OCI-LY7 (cell line): Measurements from ENCODE around the gene CHD9. TPM values are rescaled to one million over a fixed set of nuclear protein-coding genes. Genes with fewer than 3 reads are reported as not detected.

Source experiments
- BruUV-seq: library from RNA; stranded (reverse); fragments of 400-500 nt; replicated peaks from 2 replicates; lab custom pipeline; 2021; lab: Mats Ljungman, UMichigan
- CTCF ChIA-PET: fragments of 300-600 bp; sonication (Branson Sonifier 250); formaldehyde crosslinking; loops from one replicate; lab custom pipeline; 2022; ENCODE audit warnings: antibody characterized with exemption; ENCODE audit not compliant: unreplicated experiment; lab: Charles Lee
- POLR2A ChIA-PET: fragments of 300-600 bp; sonication (Branson Sonifier 250); formaldehyde crosslinking; loops from one replicate; lab custom pipeline; 2022; ENCODE audit warnings: antibody characterized with exemption; lab: Charles Lee
- DNase-seq: peaks from one replicate; pipeline ENCODE4 v3.0.0-alpha.2; 2015; ENCODE audit warnings: low spot score
- H2AFZ ChIP-seq: fragments of 200-600 bp; sonication (generic), shearing (Covaris generic); 2 replicates; pipeline ENCODE4 v1.6.1; 2014; ENCODE audit warnings: mild to moderate bottlenecking, antibody characterized with exemption, low read length, moderate library complexity
- H3K27ac ChIP-seq: fragments of 200-600 bp; sonication (generic); 2 replicates; pipeline ENCODE4 v1.5.1; 2014; ENCODE audit warnings: mixed run types, low read depth, mild to moderate bottlenecking, moderate library complexity, low read length, inconsistent platforms; ENCODE audit not compliant: poor library complexity, severe bottlenecking
- H3K36me3 ChIP-seq: fragments of 200-600 bp; sonication (generic); 2 replicates; pipeline ENCODE4 v1.6.1; 2014; ENCODE audit warnings: mild to moderate bottlenecking, antibody characterized with exemption, low read length, moderate library complexity, mixed read lengths; ENCODE audit not compliant: insufficient read depth
- H3K4me1 ChIP-seq: fragments of 200-600 bp; sonication (generic); 2 replicates; pipeline ENCODE4 v1.5.1; 2014; ENCODE audit warnings: mild to moderate bottlenecking, low read length; ENCODE audit not compliant: insufficient read depth, poor library complexity, severe bottlenecking
- H3K4me2 ChIP-seq: fragments of 200-600 bp; sonication (generic); 2 replicates; pipeline ENCODE4 v1.6.1; 2014; ENCODE audit warnings: mild to moderate bottlenecking, low read length
- H3K4me3 ChIP-seq: fragments of 200-600 bp; sonication (generic); 2 replicates; pipeline ENCODE4 v1.5.1; 2014; ENCODE audit warnings: mild to moderate bottlenecking, low read depth, low read length; ENCODE audit not compliant: poor library complexity, severe bottlenecking
- H3K79me2 ChIP-seq: fragments of 200-600 bp; sonication (generic); 2 replicates; pipeline ENCODE4 v1.6.1; 2016; ENCODE audit warnings: low read depth, mild to moderate bottlenecking, low read length, moderate library complexity, mixed read lengths; ENCODE audit not compliant: insufficient read depth
- H3K9me2 ChIP-seq: fragments of 200-600 bp; sonication (generic); 2 replicates; pipeline ENCODE4 v1.6.1; 2016; ENCODE audit warnings: mild to moderate bottlenecking, low read length, mixed read lengths; ENCODE audit not compliant: insufficient read depth
- H3K9me3 ChIP-seq: fragments of 200-600 bp; sonication (generic); 2 replicates; pipeline ENCODE4 v1.6.1; 2014; ENCODE audit warnings: mild to moderate bottlenecking, mixed run types, low read length, mixed read lengths
- H4K20me1 ChIP-seq: fragments of 200-600 bp; sonication (generic); 2 replicates; pipeline ENCODE4 v1.6.1; 2014; ENCODE audit warnings: mild to moderate bottlenecking, antibody characterized with exemption, low read length, moderate library complexity, mixed read lengths; ENCODE audit not compliant: insufficient read depth
- EZH2phosphoT487 ChIP-seq: fragments of 200-600 bp; sonication (generic); IDR thresholded peaks from 2 replicates; pipeline ENCODE4 v1.6.1; 2018; ENCODE audit warnings: low read depth, borderline replicate concordance, mild to moderate bottlenecking, mixed run types, antibody characterized with exemption, low read length, moderate library complexity, mixed read lengths
- intact Hi-C: fragments of 100-400 bp; cut with micrococcal nuclease; formaldehyde crosslinking; loops from one replicate; pipeline ENCODE4 v1.10.0; 2022; ENCODE audit not compliant: unreplicated experiment
- total RNA-seq, 2 experiments: library from RNA; depleted of rRNA in 1 of 2; stranded (reverse); fragments of >200 nt in 1 of 2; shearing (Covaris generic) in 1 of 2; gene quantifications; 2 replicates each; pipeline ENCODE4 v1.2.3, GENCODE V29; 2014 to 2022
- TF ChIP-seq, protein P1 (sequence below): fragments of 200-600 bp; sonication (generic); conservative IDR thresholded peaks from 2 replicates; pipeline ENCODE4 v1.5.1; 2014; ENCODE audit warnings: mild to moderate bottlenecking, antibody characterized with exemption, low read length, moderate library complexity, mixed read lengths

The CHD9 gene
- total RNA-seq, 2 experiments from 2014 or later = 52.6 to 85.9 TPM

DNA sequence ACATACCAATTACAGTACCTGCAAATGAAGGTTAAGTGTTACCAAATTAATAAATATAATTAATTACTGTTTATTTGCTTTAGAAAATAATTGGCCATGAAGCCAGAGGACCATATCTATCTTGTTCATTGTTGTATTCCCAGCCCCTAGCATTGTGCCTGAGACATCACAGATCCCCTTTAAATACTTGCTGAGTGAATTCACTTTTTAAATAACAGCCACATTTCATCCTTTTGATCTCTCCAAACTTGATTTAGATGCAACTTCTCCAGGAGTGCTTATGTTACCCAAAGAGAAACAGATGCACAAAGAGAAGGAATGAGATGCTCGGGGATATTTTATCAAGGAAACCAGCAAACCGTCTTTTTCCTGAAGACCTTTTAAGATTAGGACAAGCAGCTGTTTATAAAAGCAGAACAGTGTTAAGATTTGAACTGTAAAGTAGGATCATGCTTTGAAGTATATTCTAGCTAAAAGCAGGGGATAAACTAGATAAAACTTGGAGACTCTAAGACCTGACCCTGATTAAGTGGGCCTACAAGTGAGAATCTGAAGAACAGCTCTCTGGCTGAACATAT is 66.3 kb downstream of the CHD9 start:
- ChIA-PET CTCF (no interaction called here), POLR2A (interaction anchor here (0.6 to 1.2 kb wide), 4 partner anchors 19 to 87 kb away, joined by 3 to 5 read pairs (median 4); no protein-coding TSS in a partner anchor)
- Histone ChIP-seq H3K36me3 (peaks cover 32% of the 10 kb centered on the region), H3K4me3 (no peak overlapping the region), H3K9me3 (peaks cover 11% of the 10 kb centered on the region; the same call in 1 of the 2 replicates), H4K20me1 (no peaks in the 10 kb centered on the region), H2AFZ (no peak overlapping the region), H3K9me2 (no peaks in the 10 kb centered on the region), H3K4me1 (peaks cover 6% of the 10 kb centered on the region), H3K4me2 (no peak overlapping the region), H3K27ac (peak overlapping the region; percentile 36), H3K79me2 (peaks cover 22% of the 10 kb centered on the region; the same call in 1 of the 2 replicates)
- intact Hi-C loops = no loop called here
- no peak for DNase-seq
- TF ChIP-seq, protein P1, sequence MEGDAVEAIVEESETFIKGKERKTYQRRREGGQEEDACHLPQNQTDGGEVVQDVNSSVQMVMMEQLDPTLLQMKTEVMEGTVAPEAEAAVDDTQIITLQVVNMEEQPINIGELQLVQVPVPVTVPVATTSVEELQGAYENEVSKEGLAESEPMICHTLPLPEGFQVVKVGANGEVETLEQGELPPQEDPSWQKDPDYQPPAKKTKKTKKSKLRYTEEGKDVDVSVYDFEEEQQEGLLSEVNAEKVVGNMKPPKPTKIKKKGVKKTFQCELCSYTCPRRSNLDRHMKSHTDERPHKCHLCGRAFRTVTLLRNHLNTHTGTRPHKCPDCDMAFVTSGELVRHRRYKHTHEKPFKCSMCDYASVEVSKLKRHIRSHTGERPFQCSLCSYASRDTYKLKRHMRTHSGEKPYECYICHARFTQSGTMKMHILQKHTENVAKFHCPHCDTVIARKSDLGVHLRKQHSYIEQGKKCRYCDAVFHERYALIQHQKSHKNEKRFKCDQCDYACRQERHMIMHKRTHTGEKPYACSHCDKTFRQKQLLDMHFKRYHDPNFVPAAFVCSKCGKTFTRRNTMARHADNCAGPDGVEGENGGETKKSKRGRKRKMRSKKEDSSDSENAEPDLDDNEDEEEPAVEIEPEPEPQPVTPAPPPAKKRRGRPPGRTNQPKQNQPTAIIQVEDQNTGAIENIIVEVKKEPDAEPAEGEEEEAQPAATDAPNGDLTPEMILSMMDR = no peak
- no peak for TF ChIP-seq EZH2phosphoT487
- BruUV-seq = no TSS peak

DNA sequence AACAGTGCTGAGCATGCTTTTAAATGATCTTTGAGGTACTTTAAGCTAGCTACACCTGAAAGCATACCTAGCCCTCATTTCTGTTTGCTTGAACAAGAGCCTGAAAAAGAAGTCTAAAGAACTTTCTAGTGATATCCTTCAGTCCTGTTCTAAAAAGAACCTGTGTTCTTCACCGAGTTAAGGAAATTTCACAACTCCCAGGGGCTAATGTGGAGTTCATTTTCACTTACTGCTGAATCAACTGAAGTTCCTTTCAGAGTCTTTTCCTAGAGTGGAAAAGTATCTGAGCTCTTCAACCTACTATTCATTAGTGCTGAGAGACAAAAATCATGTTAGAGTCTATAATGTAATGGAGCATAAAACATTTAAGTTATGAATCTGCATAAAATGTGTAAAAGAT is 66.9 kb downstream of the CHD9 start:
- peaks cover 11% of the 10 kb centered on the region; the same call in 1 of the 2 replicates for H3K9me3 ChIP-seq
- CTCF ChIA-PET = no interaction called here
- H3K4me1 ChIP-seq = peaks cover 12% of the 10 kb centered on the region
- DNase-seq = no peak
- H3K79me2 ChIP-seq = peaks cover 27% of the 10 kb centered on the region; the same call in 1 of the 2 replicates
- POLR2A ChIA-PET = interaction anchor here (0.6 to 1.2 kb wide), 4 partner anchors 19 to 86 kb away, joined by 3 to 5 read pairs (median 4); no protein-coding TSS in a partner anchor
- no TSS peak for BruUV-seq
- H4K20me1 ChIP-seq = no peaks in the 10 kb centered on the region
- no peak overlapping the region for H3K4me2 ChIP-seq
- H3K4me3 ChIP-seq = no peak overlapping the region
- intact Hi-C loops = no loop called here
- peaks cover 32% of the 10 kb centered on the region for H3K36me3 ChIP-seq
- peak overlapping the region; percentile 36 for H3K27ac ChIP-seq
- H2AFZ ChIP-seq = no peak overlapping the region
- TF ChIP-seq, protein P1 = no peak
- no peak for TF ChIP-seq EZH2phosphoT487
- H3K9me2 ChIP-seq = no peaks in the 10 kb centered on the region

GRCh38 chr16:53123747-53124146 is 69.0 kb downstream of the CHD9 start:
- ChIA-PET POLR2A (interaction anchor here (1.0 kb wide), 1 partner anchor 66 kb away, joined by 3 read pairs; no protein-coding TSS in a partner anchor), CTCF (no interaction called here)
- no peaks in the 10 kb centered on the region for H4K20me1 ChIP-seq
- DNase-seq = no peak
- H3K9me3 ChIP-seq = peaks cover 11% of the 10 kb centered on the region; the same call in 1 of the 2 replicates
- no peak overlapping the region for H2AFZ ChIP-seq
- peaks cover 28% of the 10 kb centered on the region for H3K36me3 ChIP-seq
- H3K4me2 ChIP-seq = no peak overlapping the region
- intact Hi-C loops = no loop called here
- H3K9me2 ChIP-seq = no peaks in the 10 kb centered on the region
- H3K27ac ChIP-seq = no peak overlapping the region
- TF ChIP-seq, protein P1 = no peak
- no peak for TF ChIP-seq EZH2phosphoT487
- BruUV-seq = no TSS peak
- H3K4me3 ChIP-seq = no peak overlapping the region
- peaks cover 45% of the 10 kb centered on the region; the same call in 1 of the 2 replicates for H3K79me2 ChIP-seq
- peaks cover 16% of the 10 kb centered on the region for H3K4me1 ChIP-seq
